Fibroblast of mammary gland (primary cell): ENCODE results near the gene RUFY4.

Source experiments
- DNase-seq: peaks from one replicate; pipeline ENCODE4 v3.0.0-alpha.2; 2010; ENCODE audit warnings: low read depth
- H3K4me3 ChIP-seq: 2 replicates; pipeline ENCODE4 v1.5.1; 2011; ENCODE audit warnings: low read depth, mild to moderate bottlenecking, low read length, moderate library complexity; ENCODE audit not compliant: control insufficient read depth
- TF ChIP-seq, protein P1 (sequence below): conservative IDR thresholded peaks from 2 replicates; pipeline ENCODE4 v1.5.1; 2011; ENCODE audit warnings: low read depth, low read length, inconsistent platforms; ENCODE audit not compliant: control insufficient read depth, insufficient read depth

Gene RUFY4, protein sequence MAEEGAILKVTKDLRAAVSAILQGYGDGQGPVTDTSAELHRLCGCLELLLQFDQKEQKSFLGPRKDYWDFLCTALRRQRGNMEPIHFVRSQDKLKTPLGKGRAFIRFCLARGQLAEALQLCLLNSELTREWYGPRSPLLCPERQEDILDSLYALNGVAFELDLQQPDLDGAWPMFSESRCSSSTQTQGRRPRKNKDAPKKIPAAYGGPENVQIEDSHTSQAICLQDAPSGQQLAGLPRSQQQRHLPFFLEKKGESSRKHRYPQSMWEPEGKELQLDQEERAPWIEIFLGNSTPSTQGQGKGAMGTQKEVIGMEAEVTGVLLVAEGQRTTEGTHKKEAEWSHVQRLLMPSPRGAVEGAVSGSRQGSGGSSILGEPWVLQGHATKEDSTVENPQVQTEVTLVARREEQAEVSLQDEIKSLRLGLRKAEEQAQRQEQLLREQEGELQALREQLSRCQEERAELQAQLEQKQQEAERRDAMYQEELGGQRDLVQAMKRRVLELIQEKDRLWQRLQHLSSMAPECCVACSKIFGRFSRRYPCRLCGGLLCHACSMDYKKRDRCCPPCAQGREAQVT

GRCh38 chr2:218068721-218069334 is at the start of gene RUFY4:
TSS of gene RUFY4 (plus strand) at chr2:218069253. CDS start at chr2:218070606, 1,353 bp downstream.
- H3K4me3 ChIP-seq, result peak within 1 kb of the TSS; percentile 3
- TF ChIP-seq, protein P1, sequence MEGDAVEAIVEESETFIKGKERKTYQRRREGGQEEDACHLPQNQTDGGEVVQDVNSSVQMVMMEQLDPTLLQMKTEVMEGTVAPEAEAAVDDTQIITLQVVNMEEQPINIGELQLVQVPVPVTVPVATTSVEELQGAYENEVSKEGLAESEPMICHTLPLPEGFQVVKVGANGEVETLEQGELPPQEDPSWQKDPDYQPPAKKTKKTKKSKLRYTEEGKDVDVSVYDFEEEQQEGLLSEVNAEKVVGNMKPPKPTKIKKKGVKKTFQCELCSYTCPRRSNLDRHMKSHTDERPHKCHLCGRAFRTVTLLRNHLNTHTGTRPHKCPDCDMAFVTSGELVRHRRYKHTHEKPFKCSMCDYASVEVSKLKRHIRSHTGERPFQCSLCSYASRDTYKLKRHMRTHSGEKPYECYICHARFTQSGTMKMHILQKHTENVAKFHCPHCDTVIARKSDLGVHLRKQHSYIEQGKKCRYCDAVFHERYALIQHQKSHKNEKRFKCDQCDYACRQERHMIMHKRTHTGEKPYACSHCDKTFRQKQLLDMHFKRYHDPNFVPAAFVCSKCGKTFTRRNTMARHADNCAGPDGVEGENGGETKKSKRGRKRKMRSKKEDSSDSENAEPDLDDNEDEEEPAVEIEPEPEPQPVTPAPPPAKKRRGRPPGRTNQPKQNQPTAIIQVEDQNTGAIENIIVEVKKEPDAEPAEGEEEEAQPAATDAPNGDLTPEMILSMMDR, result peak; percentile 67

GRCh38 chr2:218019411-218020060 is 49.5 kb upstream of the RUFY4 start:
- DNase-seq, result no peak
- no peak overlapping the region for H3K4me3 ChIP-seq
- TF ChIP-seq, protein P1, result no peak

More at GRCh38 chr2:218068721-218069334, at the start of gene RUFY4:
- peak; percentile 70 for DNase-seq

GRCh38 chr2:218020281-218020680 is 48.8 kb upstream of the RUFY4 start:
- DNase-seq, result no peak
- TF ChIP-seq, protein P1, result no peak
- H3K4me3 ChIP-seq, result no peak overlapping the region

DNA sequence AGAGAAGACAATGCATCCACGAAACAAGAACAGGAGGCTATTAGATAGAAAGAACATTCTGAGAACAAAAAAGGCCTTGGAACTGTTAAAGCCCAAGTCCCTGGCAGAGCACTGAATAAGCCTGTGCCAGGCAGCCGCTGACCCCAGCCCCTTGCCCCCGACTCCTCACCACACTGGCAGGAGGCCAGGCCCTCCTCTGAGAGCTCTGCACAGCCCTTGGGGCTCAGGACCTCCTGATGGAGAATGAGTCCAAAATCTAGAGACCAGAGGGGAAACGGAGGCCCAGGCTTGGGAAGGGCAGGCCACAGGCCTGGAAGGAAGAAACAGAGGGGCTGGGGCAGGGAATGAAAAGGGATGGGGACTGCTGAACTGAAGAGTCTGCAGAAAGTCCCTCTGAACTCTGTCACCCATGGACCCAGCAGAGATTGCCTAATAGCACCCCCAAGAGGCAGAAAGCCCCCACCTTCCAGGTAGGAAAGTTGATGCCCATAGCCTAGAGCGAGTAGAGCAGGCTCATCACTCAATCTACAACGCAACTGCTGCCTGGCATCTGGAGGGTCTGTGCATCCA is 48.0 kb upstream of the RUFY4 start:
- TF ChIP-seq, protein P1, result no peak
- no peak for DNase-seq
- H3K4me3 ChIP-seq, result no peak overlapping the region

DNA sequence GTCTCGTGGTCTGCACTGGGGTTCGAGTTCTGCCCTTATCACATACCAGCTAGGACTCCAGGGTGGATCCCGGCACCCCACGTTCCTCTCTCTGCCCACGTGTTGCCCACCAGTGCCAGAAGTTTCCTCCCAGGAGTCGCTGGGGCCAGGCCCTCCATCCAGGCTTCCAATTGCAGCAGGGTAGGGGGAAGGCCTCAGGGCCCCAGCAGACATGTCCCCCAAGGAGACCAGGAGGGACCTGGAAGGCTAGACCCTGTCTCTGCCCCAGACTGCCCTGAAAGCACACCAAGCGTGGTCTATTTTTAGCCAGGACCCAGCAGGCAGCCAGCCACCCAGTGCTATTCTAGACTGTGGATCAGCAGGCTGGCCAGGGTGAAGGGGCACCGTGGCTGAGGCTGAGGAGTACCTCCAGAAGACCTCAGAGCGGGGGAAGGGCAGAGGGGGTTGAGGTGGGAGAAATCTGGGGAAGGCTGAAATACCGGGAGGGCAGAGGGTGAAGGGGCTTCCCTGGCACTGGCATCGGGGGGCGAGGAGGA is 47.4 kb upstream of the RUFY4 start:
- no peak overlapping the region for H3K4me3 ChIP-seq
- DNase-seq, result no peak
- TF ChIP-seq, protein P1, result no peak
